ENCODE measurements around the gene MGAT4D.

GRCh38 chr4:140533951-140534480, 35.9 kb upstream of the MGAT4D start:
- TF ChIP-seq CTCF (IDR thresholded peaks at IDR 0.05) = no peak
- TF ChIP-seq ZFX (IDR thresholded peaks at IDR 0.05; ENCODE audit: borderline replicate concordance) = no peak

Measured in 22Rv1 (cell line).